ENCODE measurements around the gene ZC4H2.
"Not testable (repeated sequence)": the region's sequence is repeated elsewhere in the genome, so short reads cannot be mapped to it uniquely, and the experiment has no call there.

ZC4H2 gene

GRCh38 chrX:64975989-64976672, at the start of gene ZC4H2:
Gene ZC4H2, minus strand, starts transcription at chrX:64976450. Its CDS starts 73 bp downstream, at chrX:64976377.
- peak; percentile 38 to 52 for DNase-seq (ENCODE audit: low read depth in 2 of 2)

GRCh38 chrX:65017451-65017850, 41.2 kb upstream of the ZC4H2 start:
- no peak for DNase-seq (ENCODE audit: low read depth in 2 of 2)

DNA sequence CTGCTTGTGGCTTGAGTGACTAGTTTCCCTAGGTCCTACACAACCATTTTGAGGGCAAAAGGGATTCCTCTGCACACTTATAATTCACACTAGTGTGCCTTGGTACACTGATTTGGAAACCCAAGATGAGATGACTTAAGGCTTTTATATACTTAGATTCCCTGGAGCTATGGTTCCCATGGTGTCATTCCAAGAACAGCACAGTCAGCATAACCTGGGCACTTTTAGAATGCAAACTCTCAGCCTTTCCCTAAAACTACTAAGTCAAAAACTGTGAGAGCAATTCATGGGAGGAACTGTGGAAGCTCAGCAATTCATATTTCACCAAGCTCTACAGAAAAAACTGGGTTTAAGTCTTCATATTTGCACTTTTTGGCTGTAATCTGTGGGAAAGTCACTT, 38.0 kb upstream of the ZC4H2 start:
- no peak for DNase-seq (ENCODE audit: low read depth in 2 of 2)

- no peak for DNase-seq (ENCODE audit: low read depth in 2 of 2)
These were observed 33.2 kb upstream of the ZC4H2 start for GRCh38 chrX:65009459-65009858.

- DNase-seq (ENCODE audit: low read depth in 2 of 2) = not testable (repeated sequence)
These were observed 26.0 kb upstream of the ZC4H2 start for GRCh38 chrX:65002208-65002607.

DNA sequence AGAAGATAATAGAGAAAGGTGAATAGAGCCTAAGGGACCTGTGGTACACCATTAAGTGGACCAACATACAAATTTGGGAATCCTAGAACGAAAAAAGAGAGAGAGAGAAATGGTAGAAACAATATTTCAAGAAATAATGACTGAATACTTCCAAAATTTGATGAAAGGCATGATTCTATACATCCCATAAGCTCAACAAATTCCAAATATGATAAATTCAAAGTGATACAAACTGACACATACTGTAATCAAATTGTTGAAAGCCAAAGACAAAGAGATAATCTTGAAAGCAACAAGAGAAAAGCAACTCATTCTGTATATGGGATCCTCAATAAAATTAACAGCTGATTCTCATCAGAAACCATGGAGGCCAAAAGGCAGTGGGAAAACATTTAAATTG, 20.6 kb upstream of the ZC4H2 start:
- DNase-seq (ENCODE audit: low read depth in 2 of 2) = no peak

DNA sequence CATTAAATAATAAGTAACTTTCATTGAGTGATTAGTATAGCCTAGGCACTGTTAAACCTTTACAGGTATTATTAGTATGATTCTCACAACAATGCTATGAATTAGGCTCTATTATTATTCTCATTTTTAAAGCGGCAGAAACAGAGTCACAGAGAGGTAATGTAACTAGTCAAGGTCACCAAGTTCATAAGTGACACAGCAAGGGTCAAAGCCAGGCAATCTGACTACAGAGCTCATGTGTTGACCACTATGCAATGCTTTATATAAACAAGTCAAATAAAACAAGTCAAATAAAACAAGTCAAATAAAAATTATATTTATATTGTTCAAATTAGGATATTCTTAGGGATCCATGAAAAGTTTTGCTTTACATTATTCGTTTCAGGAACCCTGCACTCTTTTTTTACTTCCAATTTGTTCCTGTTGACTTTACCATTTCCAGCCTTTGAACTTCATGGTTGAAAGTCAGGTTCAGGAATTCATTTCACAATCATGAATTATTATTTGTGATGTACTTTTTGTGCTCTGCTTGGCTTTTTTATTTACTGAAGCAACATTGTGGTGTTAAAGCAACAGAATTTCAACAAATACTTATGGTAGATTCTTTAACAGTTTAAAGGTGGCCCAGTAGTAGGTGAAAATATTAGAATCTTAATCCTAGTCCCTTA, 18.0 kb upstream of the ZC4H2 start:
- no peak for DNase-seq (ENCODE audit: low read depth in 2 of 2)

- DNase-seq (ENCODE audit: low read depth in 2 of 2) = no peak
These were observed 1.6 kb upstream of the ZC4H2 start for GRCh38 chrX:64977830-64978229.

- DNase-seq (ENCODE audit: low read depth in 2 of 2) = no peak
These were observed 801 bp upstream of the ZC4H2 start for GRCh38 chrX:64977051-64977450.

DNA sequence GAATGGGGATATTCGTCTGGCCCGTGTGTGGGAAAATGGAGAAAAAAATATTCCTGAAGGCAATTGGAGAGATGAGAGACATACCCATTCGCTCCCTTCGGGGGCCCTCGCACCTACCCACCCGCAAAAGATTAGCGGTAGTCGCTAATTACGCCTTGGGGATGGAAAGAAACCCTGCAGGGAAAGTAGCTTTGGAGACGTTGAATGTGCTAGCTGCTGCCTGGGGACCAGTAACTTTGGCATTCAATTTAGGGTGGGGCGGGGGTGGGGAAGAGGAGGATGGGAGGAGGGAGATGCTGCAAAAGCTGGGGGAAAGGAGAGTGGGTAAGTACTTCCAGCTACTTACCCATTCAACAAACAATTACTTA, 407 bp upstream of the ZC4H2 start:
- no peak for DNase-seq (ENCODE audit: low read depth in 2 of 2)

DNA sequence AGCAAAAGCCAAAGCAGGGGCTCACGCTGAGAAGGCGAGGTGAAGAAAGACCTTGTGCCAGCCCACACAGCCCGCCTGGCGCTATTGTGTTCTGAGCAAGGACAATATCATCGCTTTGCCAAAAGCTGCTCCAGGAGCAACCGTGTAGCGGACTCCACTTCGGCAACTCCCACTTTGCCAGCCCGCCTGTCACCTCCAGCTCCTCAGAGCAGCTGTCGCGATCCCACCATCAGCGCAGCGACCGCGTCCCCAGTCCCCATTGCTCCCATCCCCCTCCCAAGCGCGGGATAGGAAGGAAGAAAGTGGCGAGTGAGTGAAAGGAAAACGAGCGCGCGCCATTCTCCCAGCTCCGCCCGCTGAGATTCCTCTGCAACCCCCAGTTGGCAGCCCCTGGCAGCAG, 759 bp downstream of the ZC4H2 start:
- DNase-seq (ENCODE audit: low read depth in 2 of 2) = no peak

- no peak for DNase-seq (ENCODE audit: low read depth in 2 of 2)
These were observed 50.8 kb downstream of the ZC4H2 start for GRCh38 chrX:64925480-64925879.

- no peak for DNase-seq (ENCODE audit: low read depth in 2 of 2)
These were observed 68.1 kb downstream of the ZC4H2 start for GRCh38 chrX:64908121-64908520.

DNA sequence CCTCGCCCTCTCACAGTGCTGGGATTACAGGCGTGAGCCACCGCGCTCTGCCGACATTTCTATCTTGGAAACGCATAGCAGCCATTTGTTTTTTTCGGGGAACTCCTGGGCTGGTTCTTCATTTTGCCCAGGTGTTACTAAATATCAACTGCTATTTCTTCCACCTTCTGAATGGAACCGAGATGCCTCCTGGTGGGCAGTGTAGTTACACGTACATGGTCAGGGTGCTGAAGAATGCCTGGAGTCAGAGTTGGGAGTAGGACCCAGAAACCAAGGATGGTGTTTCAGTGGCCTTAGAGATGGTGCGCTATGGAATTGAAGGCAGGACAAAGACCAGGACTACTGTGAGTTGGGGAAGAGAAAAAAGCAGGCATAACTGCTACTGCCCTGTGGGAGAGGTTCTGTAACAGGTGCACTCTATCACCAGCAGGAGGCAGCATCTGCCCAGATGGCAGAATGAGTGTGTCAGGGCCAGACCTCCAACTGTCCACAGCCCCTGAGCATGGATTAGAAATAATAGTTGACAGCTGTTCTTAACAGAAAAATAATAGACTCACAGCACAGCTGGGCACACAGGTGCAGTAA, 81.7 kb downstream of the ZC4H2 start:
- DNase-seq (ENCODE audit: low read depth in 2 of 2) = peak in 1 of 2 donors; percentile 11

DNA sequence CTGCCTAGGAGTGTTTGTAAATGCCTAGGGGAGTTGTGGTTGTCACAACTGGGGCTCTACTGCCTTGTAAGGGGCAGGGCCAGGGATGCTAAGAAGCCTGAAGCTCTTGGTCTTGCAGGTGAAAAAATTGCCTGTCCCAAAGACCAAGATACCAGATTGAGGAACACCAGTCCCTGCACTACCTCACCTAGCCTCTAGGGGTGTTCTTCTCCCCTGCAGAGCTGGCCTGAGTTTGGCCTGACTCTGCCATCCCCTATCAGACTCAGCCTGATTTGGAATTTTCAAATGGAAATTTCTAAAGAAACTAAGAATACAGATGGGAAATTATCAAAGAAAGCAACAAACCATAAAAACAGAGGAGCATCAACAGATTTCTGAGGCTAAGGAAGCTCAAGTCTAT, 90.4 kb downstream of the ZC4H2 start:
- no peak for DNase-seq (ENCODE audit: low read depth in 2 of 2)

DNA sequence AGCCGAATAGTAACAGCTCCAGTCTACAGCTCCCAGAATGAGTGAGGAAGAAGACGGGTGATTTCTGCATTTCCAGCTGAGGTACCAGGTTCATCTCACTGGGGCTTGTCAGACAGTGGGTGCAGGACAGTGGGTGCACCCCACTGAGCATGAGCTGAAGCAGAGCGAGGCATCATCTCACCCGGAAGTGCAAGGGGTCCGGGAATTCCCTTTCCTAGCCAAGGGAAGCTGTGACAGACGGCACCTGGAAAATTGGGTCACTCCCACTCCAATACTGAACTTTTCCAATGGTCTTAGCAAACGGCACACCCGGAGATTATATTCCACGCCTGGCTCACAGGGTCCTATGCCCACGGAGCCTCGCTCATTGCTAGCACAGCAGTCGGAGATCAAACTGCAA, 97.5 kb downstream of the ZC4H2 start:
- not testable (repeated sequence) for DNase-seq (ENCODE audit: low read depth in 2 of 2)

- DNase-seq (ENCODE audit: low read depth in 2 of 2) = no peak
These were observed 109.0 kb downstream of the ZC4H2 start for GRCh38 chrX:64867217-64867616.

Measured in stimulated activated CD4-positive, alpha-beta T cell treated with anti-CD3 and anti-CD28 coated beads, Interleukin-15, amount 100 ng/mL, for 48 hours (primary cell).